ENCODE results near the gene SMAD3.

SMAD3 gene

DNA sequence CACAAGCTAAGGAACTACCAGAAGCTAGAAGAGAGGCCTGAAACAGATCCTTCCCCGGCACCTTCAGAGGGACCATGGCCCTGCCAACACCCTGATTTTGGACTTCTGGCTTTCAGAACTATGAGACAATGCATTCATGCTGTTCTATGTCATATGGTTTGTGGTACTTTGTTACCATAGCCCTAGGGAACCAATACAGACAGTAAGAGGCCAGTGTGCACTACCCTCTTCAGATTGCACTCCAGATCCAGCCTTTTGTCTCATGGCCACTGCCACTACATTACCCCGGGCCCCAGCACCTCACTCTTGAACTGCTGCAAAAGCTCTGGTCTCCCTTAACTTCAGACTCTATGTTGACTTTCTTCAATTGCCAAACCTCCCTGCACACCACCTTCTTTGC is 165.1 kb downstream of the SMAD3 start:
- DNase-seq (ENCODE audit: low read depth in 2 of 2): no peak

DNA sequence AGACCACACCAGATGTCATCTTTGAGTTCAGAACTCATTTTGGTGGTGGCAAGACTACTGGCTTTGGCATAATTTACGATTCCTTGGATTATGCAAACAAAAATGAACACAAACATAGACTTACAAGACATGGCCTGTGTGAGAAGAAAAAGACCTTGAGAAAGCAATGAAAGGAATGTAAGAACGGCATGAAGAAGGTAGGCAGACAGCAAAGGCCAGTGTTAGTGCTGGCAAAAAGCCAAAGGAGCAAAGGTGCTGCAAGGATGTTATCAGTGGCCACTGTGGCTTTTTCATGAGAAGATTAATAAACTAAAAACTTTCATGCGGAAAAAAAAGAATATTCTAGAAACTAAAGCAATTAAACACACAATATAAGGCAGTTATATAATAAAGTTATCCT is 167.2 kb downstream of the SMAD3 start:
- DNase-seq (ENCODE audit: low read depth in 2 of 2): no peak

DNA sequence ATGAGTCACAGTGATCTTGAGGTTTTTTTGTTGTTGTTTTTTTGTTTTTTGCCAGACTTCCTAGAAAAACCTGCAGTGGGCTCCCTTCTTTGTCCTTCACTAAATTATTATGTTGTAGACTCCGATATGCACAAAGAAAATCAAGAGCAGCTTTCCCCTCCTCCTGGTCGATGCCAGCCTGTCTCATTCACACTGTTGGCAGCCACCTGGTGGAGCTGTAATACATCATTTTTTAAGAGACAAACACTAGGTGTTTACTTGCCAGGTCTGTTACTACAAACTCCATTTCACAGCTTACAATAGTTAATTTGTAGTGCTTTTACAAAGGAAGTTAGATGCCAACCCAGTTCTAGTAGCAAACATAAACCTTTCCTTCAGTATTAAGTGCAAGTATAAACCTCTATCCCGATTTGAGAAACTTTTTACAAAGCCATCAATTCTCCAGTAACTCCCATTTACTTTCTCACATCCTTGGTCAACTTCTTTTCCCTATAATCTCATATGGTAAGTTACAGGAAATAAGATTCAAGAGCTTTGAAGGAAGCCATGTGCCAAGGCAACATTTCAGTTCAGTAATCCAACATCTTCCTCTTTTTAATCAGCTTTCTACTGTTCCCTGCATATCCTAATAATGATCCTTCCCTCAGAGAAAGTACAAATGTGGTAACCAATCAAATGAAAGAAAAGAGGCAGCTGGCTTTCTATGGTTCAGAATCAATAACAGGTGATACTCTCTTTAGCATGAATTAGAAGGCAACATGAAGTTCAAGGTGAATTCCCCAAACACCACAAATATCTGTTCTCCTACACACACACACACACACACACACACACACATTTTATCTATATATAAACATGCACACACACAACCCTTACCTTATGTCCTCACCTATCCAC is 175.1 kb downstream of the SMAD3 start:
- no peak for DNase-seq (ENCODE audit: low read depth in 2 of 2)

DNA sequence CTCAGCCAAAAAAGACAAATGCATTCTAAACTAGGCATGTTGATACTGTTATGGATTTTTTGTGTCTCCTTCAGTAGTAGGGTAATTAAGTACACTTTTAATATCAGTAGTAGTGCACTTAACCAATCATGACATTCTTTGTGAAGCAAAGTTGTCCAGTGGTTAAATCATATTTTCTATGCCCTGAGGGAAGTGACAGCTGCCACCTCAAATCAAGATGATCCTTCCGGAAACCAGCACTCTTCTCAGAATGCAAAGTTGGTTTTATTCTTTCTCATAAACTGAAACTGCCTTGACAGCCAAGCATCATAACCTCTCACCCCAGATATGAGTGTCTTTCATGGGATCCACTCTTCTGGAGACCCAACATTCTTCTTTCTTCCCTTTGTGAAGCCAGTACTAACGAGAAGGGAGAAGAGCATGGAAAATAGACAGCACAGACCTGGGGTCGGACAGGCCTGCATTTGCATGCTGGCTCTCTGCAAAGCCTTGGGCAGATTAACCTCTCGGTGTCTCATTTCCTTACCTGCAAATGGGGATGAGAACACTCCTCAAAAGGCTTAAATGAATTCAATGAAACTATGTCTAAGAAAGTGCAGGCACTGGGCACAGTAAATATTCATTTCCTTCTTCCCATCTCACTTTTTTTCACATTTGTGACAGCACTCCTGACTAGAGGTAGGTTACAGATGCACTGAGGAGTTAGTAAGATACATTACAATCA is 175.9 kb downstream of the SMAD3 start:
- DNase-seq (ENCODE audit: low read depth in 2 of 2): no peak

DNA sequence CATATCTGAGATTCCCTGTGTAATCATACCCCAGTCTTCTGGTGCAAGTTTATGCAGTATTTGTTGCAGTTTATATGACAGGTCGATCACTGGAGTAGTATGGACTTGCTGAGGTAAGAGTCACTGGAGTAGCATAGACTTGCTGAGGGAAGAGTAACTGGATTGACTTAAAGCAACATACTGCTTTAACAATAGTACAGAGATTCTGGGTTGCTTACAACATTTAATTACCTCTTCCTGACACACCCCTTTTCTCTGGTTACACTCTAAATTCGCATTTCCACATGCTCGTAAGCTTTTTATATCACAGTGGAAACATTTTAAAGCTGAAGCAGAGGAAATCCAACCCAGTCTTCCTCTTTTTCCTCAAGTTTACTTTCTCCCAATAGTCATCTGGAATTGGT is 177.3 kb downstream of the SMAD3 start:
- no peak for DNase-seq (ENCODE audit: low read depth in 2 of 2)
